NOMO-1 treated with DMSO at 0.1 percent for 48 hours (cell line): Measurements from ENCODE around the gene P4HA2.

Experiments
- DNase-seq: peaks from one replicate; lab custom pipeline; 2025; ENCODE audit not compliant: unreplicated experiment; lab: John Stamatoyannopoulos, UW

Gene P4HA2

GRCh38 chr5:132264546-132265335 is 37.1 kb upstream of the P4HA2 start:
- DNase-seq = no peak

- no peak for DNase-seq
Measured at GRCh38 chr5:132263548-132264261, 36.1 kb upstream of the P4HA2 start.

- no peak for DNase-seq
Measured at GRCh38 chr5:132262882-132263547, 35.4 kb upstream of the P4HA2 start.

GRCh38 chr5:132261881-132262845 is 34.5 kb upstream of the P4HA2 start:
- no peak for DNase-seq

GRCh38 chr5:132260714-132261551 is 33.3 kb upstream of the P4HA2 start:
- no peak for DNase-seq

GRCh38 chr5:132260051-132260450 is 32.4 kb upstream of the P4HA2 start:
- DNase-seq = no peak

- DNase-seq = no peak
Measured at GRCh38 chr5:132259069-132259851, 31.6 kb upstream of the P4HA2 start.

GRCh38 chr5:132258102-132259068 is 30.7 kb upstream of the P4HA2 start:
- DNase-seq = no peak

GRCh38 chr5:132257131-132258101 is 29.8 kb upstream of the P4HA2 start, which contains the start of gene PDLIM4:
PDLIM4 (plus strand) TSS chr5:132257696; CDS start chr5:132257735, 39 bp downstream.
- DNase-seq = no peak

- no peak for DNase-seq
Measured at GRCh38 chr5:132256783-132257130, 29.1 kb upstream of the P4HA2 start.

- no peak for DNase-seq
Measured at GRCh38 chr5:132256086-132256782, 28.6 kb upstream of the P4HA2 start.

GRCh38 chr5:132254321-132254977 is 26.8 kb upstream of the P4HA2 start:
- no peak for DNase-seq

- no peak for DNase-seq
Measured at GRCh38 chr5:132253452-132254320, 26.0 kb upstream of the P4HA2 start.

- peak; percentile 34 for DNase-seq
Measured at GRCh38 chr5:132253008-132253441, 25.4 kb upstream of the P4HA2 start.
